AG20443 (cell line): ENCODE data around the gene RUVBL2.
"Not testable (repeated sequence)": the region's sequence is repeated elsewhere in the genome, so short reads cannot be mapped to it uniquely, and the experiment has no call there.

Source experiments
- DNase-seq: peaks from one replicate; pipeline ENCODE4 v3.0.0; 2012; ENCODE audit warnings: low spot score, mixed read lengths

The RUVBL2 gene

GRCh38 chr19:49049834-49050233, 56.1 kb downstream of the RUVBL2 start:
- not testable (repeated sequence) for DNase-seq

GRCh38 chr19:49050376-49051033, 56.8 kb downstream of the RUVBL2 start:
- DNase-seq: peak; percentile 72

- DNase-seq: peak; percentile 92
Measured at GRCh38 chr19:49056101-49056901, 62.6 kb downstream of the RUVBL2 start.

GRCh38 chr19:49056902-49057596, 63.4 kb downstream of the RUVBL2 start:
- not testable (repeated sequence) for DNase-seq

GRCh38 chr19:49057636-49058234, 64.0 kb downstream of the RUVBL2 start, which contains the start of gene CGB7:
CGB7 (minus strand) TSS chr19:49057749; CDS start chr19:49055375, 2,374 bp downstream.
- DNase-seq: peak; percentile 91

- peak; percentile 64 for DNase-seq
Measured at GRCh38 chr19:49058562-49058961, 64.9 kb downstream of the RUVBL2 start.

GRCh38 chr19:49059053-49059452, 65.4 kb downstream of the RUVBL2 start:
- DNase-seq: peak; percentile 12

- no peak for DNase-seq
Measured at GRCh38 chr19:49061000-49061399, 67.3 kb downstream of the RUVBL2 start.

GRCh38 chr19:49061445-49061844, 67.8 kb downstream of the RUVBL2 start:
- DNase-seq: no peak

GRCh38 chr19:49064029-49064629, 70.4 kb downstream of the RUVBL2 start:
- no peak for DNase-seq

- peak; percentile 59 for DNase-seq
Measured at GRCh38 chr19:49064768-49065611, 71.3 kb downstream of the RUVBL2 start, which contains the start of gene NTF4. NTF4 (minus strand) TSS chr19:49064818; CDS start chr19:49061997, 2,821 bp downstream.
